ENCODE data around the gene TSR3.

TSR3 gene

DNA sequence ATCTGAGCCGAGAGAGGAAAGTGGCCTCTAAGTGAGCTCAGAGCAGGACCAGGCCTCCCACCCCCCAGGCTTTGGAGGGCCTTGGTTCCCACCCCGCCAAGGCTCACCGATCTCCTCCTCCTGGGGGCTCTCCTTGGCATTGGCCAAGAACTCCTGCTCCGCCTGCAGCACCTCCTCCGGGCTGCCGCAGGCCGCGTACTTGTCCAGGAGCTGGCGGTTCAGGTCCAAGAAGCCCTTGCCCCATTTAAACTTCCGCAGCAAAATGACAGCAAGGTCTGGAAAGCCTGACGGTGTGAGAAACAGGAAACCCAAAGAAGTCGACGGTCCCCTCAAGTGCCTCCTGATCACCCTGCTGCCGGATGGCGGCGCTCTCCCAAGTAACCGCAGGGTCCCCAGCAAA, 1.7 kb downstream of the TSR3 start:
- Histone ChIP-seq H3K4me1 (ENCODE audit: insufficient read depth, low read length) (0 out of 2 replicates have a peak, but pooled peaks cover 3% of the 10 kb centered on the region), H3K9me3 (ENCODE audit: control insufficient read depth, insufficient read depth, low read length) (no peaks in the 10 kb centered on the region), H3K36me3 (ENCODE audit: insufficient read depth, low read length) (no peaks in the 10 kb centered on the region), H3K9ac (ENCODE audit: low read depth, low read length) (no peak overlapping the region)

DNA sequence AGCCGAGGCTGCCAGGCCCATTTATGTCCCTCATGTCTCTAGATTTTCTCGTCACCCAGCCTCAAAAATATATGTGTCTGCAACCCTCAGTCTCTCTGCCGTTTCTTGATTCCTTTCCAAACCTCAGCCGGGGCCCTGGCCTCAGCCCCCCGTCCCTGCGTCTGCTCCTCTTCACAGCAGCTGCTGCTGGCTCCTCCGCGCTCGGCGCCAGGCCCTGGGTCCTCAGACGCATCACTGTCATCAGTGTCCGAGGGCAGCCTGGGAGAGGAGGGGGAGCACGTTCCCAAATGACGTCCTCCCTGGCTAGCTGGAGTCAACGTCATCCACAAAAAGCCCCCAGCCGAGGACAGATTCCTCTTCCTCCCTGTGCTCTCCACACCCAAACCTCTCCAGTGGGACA, 2.3 kb downstream of the TSR3 start:
- Histone ChIP-seq H3K9ac (ENCODE audit: low read depth, low read length) (no peak overlapping the region), H3K4me1 (ENCODE audit: insufficient read depth, low read length) (0 out of 2 replicates have a peak, but pooled peaks cover 3% of the 10 kb centered on the region), H3K9me3 (ENCODE audit: control insufficient read depth, insufficient read depth, low read length) (no peaks in the 10 kb centered on the region), H3K36me3 (ENCODE audit: insufficient read depth, low read length) (no peaks in the 10 kb centered on the region)

DNA sequence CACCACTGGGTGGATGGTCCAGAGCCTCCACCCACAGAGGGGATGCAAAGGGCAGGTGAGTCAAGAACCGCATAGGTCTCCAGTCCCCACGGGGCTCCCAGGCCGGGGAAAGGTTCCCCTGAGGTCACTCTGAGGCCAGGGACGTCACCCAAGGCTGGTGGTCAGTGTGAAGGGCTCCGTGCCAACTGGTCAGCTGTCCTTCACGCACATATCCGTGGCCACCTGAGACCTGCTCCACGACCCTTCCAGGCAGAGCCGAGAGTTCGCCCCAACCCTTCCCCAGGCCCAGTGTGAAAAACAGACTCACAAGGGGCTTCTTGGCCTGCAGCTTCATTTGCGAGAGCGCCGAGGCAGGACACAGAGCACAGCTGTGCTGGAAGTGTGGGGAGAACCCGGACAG, 2.8 kb downstream of the TSR3 start:
- Histone ChIP-seq H3K4me1 (ENCODE audit: insufficient read depth, low read length) (0 out of 2 replicates have a peak, but pooled peaks cover 3% of the 10 kb centered on the region), H3K36me3 (ENCODE audit: insufficient read depth, low read length) (no peaks in the 10 kb centered on the region), H3K9ac (ENCODE audit: low read depth, low read length) (no peak overlapping the region), H3K9me3 (ENCODE audit: control insufficient read depth, insufficient read depth, low read length) (no peaks in the 10 kb centered on the region)

DNA sequence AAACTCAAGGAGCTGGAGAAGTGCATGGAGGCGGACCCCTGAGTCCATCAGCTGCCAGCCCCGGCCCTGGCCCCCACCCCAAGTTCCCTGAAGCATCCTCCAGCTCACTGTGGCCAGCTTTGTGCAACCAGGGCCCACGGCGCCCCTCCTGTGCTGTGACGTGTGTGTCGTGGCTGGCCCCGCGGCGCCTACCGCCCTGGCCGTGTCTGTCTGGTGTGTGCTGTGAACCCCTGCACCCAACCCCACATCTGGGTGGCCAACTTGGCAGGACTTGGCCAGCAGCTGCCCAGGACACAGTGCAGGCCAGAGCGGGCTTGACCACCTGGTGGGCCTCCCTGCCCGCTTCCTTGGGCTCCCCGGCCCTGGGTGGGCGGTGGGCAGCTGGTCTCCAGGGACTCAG, 3.2 kb downstream of the TSR3 start:
- Histone ChIP-seq H3K4me1 (ENCODE audit: insufficient read depth, low read length) (0 out of 2 replicates have a peak, but pooled peaks cover 3% of the 10 kb centered on the region), H3K9me3 (ENCODE audit: control insufficient read depth, insufficient read depth, low read length) (no peaks in the 10 kb centered on the region), H3K9ac (ENCODE audit: low read depth, low read length) (no peak overlapping the region), H3K36me3 (ENCODE audit: insufficient read depth, low read length) (no peaks in the 10 kb centered on the region)

DNA sequence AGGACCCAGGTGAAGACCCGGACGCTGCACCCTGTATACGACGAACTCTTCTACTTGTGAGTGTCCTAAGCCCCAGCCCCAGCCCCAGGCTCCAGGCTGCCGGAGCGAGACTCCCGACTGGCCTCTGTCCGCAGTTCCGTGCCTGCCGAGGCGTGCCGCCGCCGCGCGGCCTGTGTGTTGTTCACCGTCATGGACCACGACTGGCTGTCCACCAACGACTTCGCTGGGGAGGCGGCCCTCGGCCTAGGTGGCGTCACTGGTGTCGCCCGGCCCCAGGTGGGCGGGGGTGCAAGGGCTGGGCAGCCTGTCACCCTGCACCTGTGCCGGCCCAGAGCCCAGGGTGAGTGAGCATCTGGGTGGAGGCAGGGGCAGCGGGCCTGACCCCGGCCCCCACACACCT, 3.7 kb downstream of the TSR3 start:
- H3K36me3 ChIP-seq (ENCODE audit: insufficient read depth, low read length): no peaks in the 10 kb centered on the region
- no peaks in the 10 kb centered on the region for H3K9me3 ChIP-seq (ENCODE audit: control insufficient read depth, insufficient read depth, low read length)
- no peak overlapping the region for H3K9ac ChIP-seq (ENCODE audit: low read depth, low read length)
- 0 out of 2 replicates have a peak, but pooled peaks cover 3% of the 10 kb centered on the region for H3K4me1 ChIP-seq (ENCODE audit: insufficient read depth, low read length)

DNA sequence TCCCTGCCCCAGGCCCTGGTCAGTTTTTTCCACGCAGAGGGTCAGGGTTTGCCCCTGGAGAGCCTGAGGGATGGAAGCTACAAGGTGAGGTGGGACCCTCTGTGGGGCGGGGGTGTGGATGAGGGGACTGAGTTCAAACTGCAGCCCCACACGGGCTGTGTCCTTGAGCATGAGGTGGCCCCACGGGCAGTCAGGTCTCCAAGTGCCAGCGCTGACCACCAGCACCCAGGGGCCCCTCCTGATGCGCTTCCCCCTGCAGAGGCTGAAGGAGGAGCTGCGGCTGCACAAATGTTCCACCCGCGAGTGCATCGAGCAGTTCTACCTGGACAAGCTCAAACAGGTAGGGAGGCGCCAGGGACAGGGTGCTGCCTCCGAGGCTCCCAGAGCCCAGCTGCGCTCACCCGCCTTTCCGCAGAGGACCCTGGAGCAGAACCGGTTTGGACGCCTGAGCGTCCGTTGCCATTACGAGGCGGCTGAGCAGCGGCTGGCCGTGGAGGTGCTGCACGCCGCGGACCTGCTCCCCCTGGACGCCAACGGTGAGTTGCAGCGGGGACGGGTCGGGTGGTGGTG, 4.3 kb downstream of the TSR3 start:
- no peaks in the 10 kb centered on the region for H3K36me3 ChIP-seq (ENCODE audit: insufficient read depth, low read length)
- H3K9ac ChIP-seq (ENCODE audit: low read depth, low read length): no peak overlapping the region
- no peaks in the 10 kb centered on the region for H3K9me3 ChIP-seq (ENCODE audit: control insufficient read depth, insufficient read depth, low read length)
- H3K4me1 ChIP-seq (ENCODE audit: insufficient read depth, low read length): no peaks in the 10 kb centered on the region; the same call in 1 of the 2 replicates

DNA sequence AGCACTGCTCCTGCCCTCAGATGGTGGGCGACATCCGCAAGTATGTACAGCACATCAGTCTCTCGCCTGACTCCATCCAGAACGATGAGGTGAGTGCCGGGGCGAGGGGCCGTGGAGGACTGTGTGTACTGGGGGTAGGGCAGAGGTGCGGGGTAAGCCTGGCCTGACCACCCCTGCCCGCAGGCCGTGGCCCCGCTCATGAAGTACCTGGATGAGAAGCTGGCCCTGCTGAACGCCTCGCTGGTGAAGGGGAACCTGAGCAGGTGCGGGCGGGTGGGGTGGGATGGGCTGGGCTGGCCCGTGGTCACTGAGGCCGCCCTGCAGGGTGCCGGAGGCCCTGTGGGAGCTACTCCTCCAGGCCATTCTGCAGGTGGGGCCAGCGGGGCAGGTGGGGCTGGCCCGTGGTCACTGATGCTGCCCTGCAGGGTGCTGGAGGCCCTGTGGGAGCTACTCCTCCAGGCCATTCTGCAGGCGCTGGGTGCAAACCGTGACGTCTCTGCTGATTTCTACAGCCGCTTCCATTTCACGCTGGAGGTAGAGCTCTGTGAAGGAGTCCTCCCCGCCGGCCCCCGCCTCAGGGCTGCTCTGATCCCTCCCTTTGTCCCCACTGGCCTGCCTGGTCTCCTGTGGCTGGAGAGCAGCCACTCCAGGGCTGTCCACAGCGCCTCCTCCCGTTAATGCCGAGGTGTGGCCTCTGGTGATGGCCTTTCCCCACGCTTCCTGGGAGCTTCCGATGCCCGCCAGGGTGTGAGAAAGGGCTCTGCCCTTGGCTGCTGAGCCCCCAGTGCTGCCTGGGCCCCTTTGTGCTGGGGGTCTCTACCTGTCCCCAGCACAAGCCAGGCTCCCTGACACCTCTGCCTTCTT, 5.0 kb downstream of the TSR3 start:
- Histone ChIP-seq H3K9me3 (ENCODE audit: control insufficient read depth, insufficient read depth, low read length) (no peaks in the 10 kb centered on the region), H3K9ac (ENCODE audit: low read depth, low read length) (no peak overlapping the region), H3K4me1 (ENCODE audit: insufficient read depth, low read length) (no peaks in the 10 kb centered on the region; the same call in 1 of the 2 replicates), H3K36me3 (ENCODE audit: insufficient read depth, low read length) (no peaks in the 10 kb centered on the region)

DNA sequence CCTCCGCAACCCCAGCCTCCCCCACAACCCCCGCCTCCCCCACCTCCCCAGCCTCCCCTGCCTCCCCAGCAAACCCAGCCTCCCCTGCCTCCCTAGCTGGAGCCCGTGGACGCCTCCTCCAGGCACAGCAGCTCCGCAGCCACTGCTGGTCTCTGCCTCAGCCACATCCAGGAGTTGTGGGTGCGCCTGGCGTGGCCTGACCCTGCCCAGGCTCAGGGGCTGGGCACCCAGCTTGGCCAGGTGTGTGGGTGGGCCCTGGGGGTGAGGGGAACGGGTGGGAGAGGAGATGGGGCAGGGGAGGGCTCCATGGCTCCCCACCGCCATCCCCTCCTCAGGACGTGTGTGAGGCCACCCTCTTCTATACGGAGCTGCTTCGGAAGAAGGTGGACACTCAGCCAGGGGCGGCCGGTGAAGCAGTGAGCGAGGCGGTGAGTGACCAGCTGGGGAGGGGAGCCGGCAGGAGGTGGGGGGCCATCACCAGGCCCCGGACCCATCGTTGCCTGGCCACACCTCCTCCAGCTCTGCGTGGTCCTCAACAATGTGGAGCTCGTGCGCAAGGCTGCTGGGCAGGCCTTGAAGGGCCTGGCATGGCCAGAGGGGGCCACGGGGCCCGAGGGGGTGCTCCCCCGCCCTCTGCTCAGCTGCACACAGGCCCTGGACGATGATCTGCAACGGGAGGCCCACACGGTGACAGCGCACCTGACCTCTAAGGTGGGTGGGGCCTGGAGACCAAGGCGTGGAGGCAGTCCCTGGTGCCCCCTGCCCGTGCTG, 5.8 kb downstream of the TSR3 start:
- Histone ChIP-seq H3K9me3 (ENCODE audit: control insufficient read depth, insufficient read depth, low read length) (no peaks in the 10 kb centered on the region), H3K4me1 (ENCODE audit: insufficient read depth, low read length) (no peaks in the 10 kb centered on the region; the same call in 1 of the 2 replicates), H3K36me3 (ENCODE audit: insufficient read depth, low read length) (no peaks in the 10 kb centered on the region), H3K9ac (ENCODE audit: low read depth, low read length) (no peak overlapping the region)

DNA sequence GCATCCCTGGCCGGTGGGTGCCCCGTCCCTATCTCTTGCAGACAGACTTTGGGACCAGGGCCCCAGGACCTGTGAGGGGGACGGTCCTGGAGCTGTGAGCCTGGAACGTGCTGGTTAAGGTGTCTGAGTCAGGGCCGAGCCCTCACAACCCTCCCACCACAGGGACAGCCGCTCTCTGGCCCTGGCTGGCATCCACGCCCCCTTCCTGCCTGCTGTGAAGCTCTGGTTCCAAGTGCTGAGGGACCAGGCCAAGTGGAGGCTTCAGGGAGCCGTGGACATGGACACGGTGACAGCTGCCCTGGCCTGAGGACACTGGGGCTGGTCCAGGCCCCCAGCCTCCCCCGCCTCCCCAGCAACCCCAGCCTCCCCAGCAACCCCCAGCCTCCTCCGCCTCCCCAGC, 6.6 kb downstream of the TSR3 start:
- H3K9me3 ChIP-seq (ENCODE audit: control insufficient read depth, insufficient read depth, low read length): no peaks in the 10 kb centered on the region
- no peaks in the 10 kb centered on the region for H3K36me3 ChIP-seq (ENCODE audit: insufficient read depth, low read length)
- H3K9ac ChIP-seq (ENCODE audit: low read depth, low read length): no peak overlapping the region
- no peaks in the 10 kb centered on the region; the same call in 1 of the 2 replicates for H3K4me1 ChIP-seq (ENCODE audit: insufficient read depth, low read length)

DNA sequence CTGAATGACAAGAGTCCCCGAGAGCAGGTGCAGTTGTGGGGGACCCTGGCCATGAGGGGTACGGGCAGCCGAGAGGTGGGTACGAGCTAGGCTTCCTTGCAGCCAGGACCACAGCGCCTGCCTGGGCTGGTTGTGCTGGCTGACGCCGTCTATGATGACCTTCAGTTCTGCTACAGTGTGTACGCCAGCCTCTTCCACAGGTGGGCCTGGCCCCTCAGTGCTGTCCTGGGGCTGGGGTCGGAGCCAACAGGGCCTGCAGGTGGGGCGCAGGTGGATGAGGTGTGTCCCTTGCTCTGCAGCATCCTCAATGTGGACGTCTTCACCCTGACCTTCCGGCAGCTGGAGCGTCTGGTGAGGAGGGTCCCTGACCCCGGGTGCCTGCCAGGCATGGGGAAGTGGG, 7.2 kb downstream of the TSR3 start:
- no peak overlapping the region for H3K9ac ChIP-seq (ENCODE audit: low read depth, low read length)
- no peaks in the 10 kb centered on the region; the same call in 1 of the 2 replicates for H3K4me1 ChIP-seq (ENCODE audit: insufficient read depth, low read length)
- no peaks in the 10 kb centered on the region for H3K36me3 ChIP-seq (ENCODE audit: insufficient read depth, low read length)
- H3K9me3 ChIP-seq (ENCODE audit: control insufficient read depth, insufficient read depth, low read length): no peaks in the 10 kb centered on the region

DNA sequence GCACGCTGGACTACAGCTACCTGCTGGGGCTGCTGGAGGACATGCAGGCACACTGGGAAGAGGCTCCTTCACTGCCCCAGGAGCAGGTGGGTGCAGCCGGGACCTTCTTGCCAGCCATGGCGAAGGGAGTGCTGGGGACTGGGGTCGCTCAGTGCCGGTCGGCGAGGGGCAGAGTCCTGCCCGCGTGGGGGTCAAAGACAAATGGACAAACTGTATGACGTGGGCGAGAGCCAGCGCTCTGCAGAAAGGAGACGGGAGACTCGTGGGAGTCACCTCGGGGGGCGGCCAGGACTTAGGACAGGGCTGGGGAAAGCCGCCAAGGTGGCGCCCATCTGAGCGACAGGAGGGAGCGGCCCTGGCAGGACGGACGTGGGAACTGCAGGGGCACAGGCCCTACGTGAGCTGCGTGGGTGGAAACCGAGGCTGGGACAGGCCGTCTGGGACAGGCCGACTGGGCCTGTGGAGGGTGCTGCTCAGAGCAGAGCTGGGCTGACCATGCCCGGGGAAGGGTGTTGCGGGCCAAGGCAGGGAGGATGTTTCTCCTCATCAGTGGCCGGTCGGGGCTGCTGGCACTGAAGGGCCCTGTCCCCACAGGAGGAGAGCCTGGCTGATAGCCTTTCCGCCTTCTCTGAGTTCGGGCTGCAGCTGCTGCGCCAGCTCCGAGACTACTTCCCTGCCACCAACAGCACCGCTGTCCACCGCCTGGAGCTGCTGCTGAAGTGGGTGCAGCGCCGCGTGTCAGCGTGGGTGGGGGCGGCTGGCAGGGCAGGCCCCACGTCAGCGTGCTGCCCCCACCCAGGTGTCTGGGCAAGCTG, 8.0 kb downstream of the TSR3 start:
- Histone ChIP-seq H3K9ac (ENCODE audit: low read depth, low read length) (peak overlapping the region; percentile 30; the same call in 1 of the 2 replicates), H3K36me3 (ENCODE audit: insufficient read depth, low read length) (no peaks in the 10 kb centered on the region), H3K4me1 (ENCODE audit: insufficient read depth, low read length) (no peaks in the 10 kb centered on the region; the same call in 1 of the 2 replicates)

DNA sequence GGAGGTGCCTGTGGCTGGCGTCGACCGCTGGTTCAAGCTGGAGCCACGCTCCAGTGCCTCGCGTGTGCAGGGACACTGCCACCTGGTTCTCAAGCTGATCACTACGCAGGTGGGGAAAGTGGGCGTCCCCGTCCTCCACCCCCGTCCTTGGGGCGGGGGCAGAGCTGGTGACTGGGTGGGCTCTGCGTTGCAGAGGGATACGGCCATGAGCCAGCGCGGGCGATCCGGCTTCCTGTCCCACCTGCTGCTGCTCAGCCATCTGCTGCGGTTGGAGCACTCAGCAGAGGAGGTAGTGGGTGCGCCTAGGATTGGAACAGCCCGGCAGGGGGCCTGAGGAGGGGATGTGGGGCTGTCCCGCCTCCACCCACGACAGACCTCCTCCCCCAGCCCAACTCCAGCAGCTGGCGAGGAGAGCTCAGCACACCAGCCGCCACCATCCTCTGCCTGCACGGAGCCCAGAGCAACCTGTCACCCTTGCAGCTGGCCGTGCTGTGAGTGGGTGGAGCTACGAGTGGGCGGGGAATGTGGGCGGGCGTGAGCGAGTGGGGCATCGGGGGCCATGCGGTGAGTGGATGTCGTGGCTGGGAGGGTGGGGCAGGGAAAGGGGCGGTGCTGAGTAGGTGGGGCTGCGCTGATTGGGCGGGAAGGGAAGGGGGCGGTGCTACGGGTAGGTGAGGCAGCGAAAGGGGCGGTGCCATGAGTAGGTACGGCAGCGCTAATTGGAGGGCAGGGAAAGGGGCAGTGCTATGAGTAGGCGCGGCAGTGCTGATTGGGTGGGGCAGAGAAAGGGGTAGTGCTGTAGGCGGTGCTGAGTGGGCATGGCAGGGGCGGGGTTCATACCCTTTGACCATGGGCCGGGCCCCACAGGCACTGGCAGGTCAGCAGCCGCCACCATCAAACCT, 8.9 kb downstream of the TSR3 start:
- Histone ChIP-seq H3K4me1 (ENCODE audit: insufficient read depth, low read length) (no peaks in the 10 kb centered on the region; the same call in 1 of the 2 replicates), H3K36me3 (ENCODE audit: insufficient read depth, low read length) (no peaks in the 10 kb centered on the region), H3K9ac (ENCODE audit: low read depth, low read length) (peak overlapping the region; percentile 30; the same call in 1 of the 2 replicates), H3K9me3 (ENCODE audit: control insufficient read depth, insufficient read depth, low read length) (no peaks in the 10 kb centered on the region)

More for the DNA sequence above, 8.0 kb downstream of the TSR3 start:
- H3K9me3 ChIP-seq (ENCODE audit: control insufficient read depth, insufficient read depth, low read length): no peaks in the 10 kb centered on the region
